HG03103 (cell line): ENCODE measurements around the gene RFLNA.

ENCODE experiments used
- ATAC-seq: cut with Tn5 transposase; IDR thresholded peaks from one replicate; pipeline ENCODE4 v1.9.1; 2021; ENCODE audit warnings: low read depth; ENCODE audit not compliant: unreplicated experiment

RFLNA gene

DNA sequence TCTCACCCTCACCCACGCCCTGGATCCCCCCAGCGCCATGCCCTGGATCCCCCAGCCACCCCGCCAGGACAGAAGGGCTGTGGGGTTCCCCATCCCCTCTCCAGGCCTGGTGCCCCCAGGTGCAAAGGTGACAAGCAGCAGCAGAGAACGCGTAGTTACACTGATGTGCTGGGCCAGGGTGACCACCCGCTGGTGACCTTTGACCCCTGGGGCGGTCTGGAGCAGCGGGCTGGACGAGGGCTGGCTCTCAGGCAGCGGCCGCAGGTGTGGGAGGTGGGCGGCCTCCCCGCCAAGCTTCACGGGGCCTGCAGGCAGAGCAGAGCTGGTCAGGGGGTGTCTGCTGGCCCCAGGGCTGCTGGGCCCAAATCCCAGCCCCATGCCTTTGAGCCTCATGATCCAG is 40.1 kb downstream of the RFLNA start:
- no peak for ATAC-seq

DNA sequence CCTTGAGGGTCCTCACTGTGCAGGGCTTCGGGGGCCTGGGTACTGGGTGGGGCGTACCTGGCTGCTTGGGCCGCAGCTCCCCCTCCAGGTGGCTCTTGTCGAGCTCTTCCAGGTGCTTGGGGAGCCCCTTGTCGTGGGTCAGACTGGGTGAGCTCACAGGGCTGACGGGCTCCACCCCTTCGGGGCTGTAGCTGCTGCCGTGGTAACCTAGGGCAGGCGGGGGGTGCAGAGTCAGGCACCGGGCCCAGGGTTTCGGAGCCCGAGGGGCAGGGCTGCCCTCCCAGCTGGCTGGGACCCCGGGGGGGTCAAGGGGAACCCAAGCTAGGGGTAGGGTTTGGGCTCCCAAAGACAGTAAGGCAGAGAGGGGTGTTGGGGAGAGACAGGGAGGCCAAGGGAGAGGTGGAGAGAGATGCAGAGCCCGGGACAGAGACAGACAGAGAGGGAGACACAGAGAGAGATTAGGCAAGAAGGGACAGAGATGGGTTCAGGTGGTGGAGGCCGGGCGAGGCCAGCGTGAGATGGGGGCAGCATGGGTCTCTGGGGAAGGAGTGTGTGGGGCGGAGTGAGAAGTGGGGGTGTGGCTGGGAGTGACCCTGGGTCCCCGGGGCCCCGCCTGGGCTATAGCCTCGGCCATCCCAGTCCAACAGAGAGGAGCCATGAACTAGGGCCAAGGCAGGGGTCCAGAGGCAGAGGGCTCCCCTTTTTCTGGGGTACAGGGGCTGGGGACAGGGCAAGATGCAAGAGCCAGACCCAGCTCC is 40.7 kb downstream of the RFLNA start:
- ATAC-seq = no peak

DNA sequence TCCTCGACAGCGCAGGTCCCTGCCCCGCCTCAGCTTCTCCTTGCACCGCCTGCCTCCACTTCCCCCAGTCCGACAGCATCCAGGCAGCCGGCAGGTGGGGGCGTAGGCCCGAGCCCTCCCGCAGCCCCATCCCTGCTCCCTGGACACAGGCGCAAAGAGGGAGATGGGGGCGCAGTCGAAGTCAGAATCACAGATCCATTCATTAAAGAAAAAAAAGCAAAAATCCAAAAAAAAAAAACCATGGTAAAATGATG is 41.2 kb downstream of the RFLNA start:
- ATAC-seq = no peak

DNA sequence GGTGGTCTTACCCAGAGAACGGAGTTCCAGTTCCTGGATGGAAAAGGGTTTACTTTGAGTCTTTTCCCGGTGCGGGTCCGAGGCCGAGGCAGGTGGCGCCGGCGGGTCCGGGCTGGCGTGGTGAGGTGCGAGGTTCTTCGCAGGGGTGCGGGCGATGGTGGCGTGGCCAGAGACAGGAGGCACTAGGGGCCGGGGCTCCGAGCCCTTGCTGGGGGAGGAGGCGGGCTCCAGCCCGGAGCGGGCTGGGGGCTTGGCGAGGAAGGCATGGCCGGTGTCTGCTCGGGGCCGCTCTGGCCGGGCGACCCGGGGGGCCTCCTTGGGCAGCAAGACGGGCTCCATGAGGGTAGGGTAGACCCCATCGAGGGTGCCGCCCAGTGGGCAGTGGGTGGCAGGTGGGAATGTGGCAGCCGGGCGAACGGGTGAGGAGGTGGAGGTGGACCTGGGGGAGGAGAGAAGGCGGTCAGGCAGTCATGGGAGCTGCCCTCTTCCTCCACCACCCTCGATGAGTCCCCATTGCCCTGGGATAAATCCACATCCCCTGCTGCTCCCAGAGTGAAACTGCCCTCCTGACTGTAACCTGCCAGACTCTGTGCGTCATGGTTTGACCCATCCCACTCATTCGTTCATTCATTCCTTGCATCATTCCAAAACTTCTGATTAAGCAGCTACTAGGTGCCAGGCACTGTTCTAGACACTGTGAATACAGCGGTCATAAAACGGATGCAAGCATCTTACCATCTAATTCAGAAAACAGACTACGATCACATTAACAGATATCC is 42.0 kb downstream of the RFLNA start:
- ATAC-seq = no peak

DNA sequence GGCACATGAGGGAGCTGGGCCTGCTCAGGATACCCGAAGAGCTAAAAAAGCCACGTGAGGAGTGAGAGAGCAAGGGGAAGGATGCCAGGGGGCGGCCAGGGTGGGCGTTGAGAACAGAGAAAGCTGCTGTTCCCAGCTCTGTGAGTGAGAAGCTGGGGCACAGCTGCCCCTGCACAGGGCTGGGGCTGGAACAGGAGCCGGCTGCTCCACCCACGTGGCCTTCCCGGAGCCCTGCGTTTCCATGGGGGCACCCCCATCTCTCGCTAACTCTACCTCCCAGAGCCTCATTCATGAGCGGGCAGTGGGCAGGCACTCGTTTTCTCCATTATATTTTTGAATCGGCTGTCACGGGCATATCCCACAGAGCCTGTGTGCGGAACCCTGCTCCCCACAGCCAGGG is 42.7 kb downstream of the RFLNA start:
- no peak for ATAC-seq

DNA sequence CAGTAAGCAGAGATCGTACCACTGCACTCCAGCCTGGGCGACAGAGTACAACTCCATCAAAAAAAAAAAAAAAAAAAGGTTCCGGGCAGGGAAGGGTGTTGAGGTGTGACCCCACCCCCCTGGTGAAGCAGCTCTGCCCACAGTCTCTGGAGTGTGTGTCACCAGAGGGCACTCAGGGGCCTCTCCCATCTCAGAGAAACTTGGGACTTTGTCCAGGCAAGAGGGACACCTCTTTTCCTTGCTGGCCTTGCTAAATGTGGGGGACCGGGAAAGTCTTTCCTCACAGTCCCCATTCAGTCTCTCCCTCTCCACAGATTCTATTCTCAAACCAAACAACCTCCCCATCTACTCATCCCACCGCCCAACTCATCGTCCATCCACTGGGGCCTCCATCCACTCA is 43.6 kb downstream of the RFLNA start:
- ATAC-seq = no peak

DNA sequence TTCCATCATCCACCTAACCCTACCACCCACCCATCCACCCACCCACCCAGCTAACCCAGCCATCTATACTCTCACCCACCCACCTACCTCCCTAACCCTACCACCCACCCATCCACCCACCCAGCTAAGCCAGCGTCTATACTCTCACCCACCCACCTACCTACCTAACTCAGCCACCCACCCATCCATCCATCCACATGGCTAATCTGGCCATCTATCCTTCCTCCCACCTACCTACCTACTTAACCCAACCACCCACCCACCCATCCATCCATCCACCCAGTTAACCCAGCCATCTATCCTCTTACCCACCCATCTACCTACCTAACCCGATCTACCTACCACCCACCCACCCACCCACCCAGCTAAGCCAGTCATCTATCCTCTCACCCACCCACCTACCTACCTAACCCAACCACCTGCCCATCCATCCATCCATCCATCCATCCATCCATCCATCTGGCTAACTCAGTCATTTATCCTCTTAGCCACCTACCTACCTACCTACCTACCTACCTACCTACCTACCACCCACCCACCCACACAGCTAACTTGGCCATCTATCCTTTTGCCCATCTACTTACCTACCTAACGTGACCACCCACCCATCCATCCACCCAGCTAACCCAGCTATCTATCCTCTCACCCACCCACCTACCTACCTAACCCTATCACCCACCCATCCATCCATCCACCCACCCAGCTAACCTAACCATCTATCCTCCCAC is 44.1 kb downstream of the RFLNA start:
- no peak for ATAC-seq

DNA sequence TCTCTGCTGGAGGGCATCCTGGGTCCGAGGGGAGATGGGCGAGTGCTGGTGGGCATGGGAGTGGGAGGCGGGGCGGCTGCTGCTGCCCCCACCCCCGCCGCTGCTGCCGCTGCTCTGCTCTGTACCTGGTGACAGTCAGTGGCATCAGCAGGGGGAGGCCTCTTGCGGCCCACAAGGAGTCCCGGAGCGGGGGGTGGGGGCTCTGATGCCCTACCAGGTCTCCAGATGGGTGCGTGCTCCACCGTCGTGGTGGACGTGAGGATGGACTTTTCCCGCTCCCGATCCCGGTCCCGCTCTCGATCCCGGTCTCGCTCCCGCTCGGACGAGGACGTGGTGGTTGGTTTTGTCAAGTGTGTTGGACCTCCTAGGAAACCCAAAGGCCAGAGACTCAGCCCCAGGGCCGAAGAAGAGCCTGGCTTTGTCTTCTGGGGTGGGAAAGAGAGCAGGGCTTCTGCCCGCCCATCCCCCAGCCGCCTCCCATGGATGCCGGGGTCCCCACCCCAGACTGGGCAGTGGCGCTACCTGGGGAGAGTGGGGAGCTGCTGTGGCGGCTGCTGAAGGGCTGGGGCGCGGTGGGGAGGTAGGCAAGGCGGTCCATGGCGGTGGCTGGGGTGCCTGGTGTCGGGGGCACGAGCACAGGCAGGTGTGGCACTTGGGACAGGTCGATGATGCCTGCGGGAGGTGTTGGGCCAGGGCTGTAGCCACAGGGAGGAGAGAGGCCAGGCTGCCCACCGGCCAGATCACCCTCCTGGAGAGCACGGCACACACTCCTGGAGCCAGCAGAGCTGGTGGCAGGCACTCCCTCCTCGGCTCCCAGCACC is 45.4 kb downstream of the RFLNA start:
- no peak for ATAC-seq

DNA sequence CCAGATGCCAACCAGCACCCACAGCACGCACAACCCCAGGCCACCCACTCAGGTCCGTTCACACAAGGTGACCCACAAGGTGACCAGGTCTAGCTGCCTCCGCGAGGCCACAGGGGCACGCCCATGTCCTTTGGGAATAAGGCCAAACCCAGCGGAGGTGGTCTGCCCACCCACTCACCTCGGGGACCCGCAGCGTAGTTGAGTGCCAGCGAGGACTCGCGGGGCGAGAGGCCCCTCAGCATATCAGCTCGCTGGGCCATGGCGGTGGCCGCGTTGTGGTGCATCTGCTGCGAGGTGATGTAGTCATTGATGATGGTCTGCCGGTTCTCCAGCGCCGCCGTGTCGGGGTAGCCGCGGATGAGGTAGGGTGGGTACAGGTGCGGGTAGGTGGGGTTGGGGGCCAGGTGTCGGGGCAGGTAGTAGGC is 46.8 kb downstream of the RFLNA start:
- ATAC-seq = no peak

DNA sequence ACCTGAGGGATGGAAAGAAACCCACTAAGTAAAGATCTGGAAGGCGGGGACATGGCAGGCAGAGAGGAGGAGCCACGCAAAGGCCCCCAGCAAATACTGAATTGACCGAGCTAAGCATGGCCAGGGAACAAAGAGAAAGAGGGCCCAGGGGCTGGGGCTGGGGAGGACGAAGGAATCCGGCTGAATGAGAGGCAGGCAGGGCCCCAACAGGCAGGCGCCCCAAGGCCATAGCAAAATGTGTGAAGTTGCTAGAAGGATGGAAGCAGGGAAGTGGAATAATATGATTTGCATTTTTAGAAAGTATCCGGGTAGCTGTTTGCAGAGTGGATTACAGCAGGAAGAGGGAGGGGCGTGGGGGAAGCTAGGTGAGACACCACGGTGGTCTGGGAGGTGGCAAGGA is 49.1 kb downstream of the RFLNA start:
- ATAC-seq = no peak

DNA sequence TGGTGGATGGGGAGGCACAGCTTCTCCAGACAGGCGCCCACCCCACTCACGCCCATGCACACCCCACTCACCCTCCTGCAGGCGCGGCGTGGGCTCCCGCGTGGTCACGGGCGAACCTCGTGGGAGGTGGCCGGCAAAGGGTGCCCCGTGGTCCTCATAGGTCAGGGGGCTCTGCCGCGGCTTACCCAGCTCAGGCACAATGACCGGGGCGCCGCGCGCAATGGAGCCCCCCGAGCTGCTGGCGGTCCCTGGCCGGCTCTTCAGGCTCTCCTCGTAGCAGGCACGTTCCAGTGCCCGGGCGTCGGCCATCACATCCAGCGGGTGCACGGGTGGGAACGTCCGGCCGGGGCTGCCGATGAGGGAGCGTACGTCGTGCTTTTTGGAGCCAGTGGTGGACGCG is 49.6 kb downstream of the RFLNA start:
- ATAC-seq = no peak

DNA sequence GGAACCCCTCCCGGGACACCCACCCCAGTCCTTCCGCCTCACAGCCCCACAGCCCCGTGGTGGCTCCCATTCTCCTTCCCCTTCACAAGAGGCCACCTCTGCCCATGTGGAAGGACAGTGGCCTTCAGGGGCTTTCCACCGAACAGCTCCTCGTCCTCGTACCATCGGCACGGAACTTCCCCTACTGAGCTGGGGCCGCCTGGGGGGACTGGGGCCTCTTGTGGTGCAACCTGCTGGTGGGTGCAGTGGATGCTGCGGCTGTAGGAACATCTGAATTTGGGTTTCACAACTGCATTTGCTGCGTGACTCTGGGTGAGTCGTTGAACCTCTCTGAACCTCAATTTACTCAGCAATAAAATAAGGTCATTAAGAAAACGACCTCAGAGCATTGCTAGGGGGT is 50.9 kb downstream of the RFLNA start:
- ATAC-seq = no peak

DNA sequence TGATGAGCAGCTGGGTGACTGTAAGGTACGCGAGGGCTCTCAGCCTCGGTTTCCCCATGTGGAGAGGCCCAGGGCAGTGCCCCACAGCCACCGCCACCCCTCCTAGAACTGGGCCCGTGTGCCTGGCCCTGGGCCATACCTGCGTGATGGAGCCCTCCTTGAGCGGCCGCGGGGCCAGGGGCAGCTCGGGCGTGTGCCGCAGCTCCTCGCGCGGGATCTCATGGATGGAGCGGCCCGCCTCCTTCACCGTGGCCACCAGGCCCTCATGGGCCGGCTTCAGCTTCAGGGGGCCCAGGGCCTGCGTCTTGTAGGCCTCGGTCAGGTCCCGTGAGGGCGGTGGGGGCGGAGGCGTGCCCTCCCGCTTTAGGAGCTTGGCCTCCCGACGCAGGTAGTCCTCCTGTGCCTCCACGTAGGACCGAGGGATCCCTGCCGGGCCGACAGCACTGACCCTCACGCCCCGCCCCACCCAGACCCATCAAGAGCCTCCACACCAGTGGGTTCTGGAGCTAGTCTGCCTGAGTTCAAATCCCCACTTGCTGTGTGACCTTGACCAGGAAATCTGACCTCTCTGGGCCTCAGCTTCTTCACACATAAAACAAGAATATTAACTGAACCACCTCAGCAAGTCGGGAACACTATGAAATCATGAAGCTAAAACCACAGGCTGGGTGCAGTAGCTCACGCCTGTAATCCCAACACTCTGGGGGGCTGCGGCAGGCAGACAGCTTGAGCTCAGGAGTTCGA is 51.7 kb downstream of the RFLNA start:
- no peak for ATAC-seq

DNA sequence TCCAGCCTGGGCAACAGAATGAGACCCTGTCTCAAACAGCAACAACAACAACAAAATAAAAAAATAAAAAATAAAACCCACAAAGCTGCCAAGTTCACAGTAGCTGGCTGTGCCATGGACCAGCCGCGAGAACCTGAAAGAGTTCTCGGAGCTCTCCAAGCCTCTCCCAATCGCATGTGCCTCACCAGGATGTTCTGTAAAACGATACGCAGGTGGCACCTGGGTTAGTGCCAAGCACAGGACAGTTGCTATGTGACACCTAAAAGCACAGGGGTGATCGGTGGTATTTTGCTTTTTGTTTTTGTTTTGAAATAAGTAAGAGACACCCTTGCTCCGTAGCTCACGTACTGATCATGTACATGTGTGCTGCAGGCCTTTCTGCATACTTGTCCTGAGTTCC is 52.4 kb downstream of the RFLNA start:
- ATAC-seq = no peak

DNA sequence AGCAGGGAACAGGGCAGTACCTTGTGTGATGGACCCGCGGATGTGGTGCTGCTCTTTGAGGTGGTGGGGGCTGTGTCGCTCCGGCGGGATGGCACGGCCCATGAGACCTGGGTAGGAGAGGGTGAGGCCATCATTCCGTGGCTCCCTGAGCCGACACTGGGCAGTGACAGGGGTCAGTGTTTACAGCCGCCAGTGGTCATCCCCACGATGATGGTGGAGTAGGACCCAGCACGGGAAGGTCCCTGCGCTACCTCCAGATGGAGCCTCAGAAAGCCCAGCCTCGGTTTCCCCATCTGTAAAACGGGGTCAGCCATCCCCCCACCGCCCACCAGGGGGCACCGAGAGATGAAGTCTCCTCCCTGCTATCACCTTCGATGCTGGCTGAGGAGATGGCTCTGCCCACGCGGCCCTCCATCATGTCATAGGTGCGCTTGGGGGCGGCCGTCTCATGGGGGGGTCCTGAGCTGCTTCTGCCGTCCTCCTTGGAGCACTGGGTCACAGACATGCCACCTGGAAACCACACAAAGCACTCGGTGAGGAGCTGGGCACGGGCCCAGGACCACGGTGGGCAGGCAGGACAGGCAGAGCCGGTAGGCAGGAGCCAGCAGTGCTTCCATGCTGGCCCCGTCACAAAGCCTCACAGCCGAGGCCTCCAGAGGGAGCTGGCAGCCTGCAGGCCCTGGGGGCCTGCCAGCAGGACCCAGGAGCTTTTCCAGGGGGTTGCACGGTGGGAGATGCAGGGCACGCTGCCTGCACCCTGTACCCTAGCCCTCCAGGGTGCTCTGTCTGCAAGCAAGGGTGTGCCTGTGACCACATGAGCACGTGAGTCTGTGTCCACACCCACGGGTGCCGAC is 53.1 kb downstream of the RFLNA start:
- no peak for ATAC-seq

DNA sequence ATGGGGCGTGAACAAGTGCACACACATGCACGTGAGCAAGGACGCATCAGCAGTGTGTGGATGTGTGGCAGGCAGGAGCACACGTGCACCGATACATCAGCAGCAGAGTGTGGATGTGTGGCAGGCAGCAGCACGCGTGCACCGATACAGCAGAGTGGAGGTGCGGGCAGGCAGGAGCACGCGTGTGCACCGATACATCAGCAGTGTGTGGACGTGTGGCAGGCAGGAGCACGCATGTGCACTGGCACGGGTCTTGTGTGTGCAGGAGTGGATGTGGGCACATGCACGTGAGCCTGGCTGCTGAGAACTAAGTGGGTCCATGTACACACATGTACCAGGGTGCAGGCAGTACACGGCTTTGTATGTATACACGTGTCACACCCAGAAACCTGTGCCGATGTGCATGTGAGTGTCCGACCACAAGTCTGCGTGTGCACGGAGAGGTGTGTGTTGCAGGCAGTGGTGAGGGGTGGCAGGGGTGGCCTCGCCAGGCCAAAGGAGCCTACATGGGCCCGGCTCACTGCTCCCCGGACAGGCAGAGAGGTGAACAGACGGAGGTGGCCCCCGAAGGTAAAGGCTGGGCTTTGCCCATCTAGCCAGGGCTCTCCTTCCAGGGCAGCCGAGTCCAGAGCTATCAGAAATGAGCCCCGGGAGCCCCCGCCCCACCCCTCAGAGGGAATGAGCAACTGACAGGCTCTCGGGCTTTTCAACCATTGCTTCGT is 53.9 kb downstream of the RFLNA start:
- no peak for ATAC-seq

DNA sequence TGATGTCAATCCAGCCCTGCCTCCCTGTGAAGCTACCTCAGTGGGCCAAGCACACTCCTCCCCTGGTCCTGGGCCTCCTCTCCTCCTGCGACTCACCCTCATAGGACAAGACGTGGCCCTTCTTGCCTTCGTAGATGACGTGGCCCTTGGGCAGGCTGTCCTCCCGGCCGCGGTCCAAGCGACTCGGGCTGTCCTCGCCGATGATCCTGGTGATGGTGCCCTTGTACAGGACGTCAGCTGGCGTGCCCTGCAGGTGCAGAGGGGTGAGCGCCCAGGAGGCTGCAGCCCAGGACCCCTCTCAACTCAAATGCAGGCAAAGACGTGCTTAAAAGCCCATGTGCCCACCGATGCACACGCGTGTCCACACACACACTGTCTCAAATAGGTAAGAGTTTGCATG is 55.6 kb downstream of the RFLNA start:
- no peak for ATAC-seq

DNA sequence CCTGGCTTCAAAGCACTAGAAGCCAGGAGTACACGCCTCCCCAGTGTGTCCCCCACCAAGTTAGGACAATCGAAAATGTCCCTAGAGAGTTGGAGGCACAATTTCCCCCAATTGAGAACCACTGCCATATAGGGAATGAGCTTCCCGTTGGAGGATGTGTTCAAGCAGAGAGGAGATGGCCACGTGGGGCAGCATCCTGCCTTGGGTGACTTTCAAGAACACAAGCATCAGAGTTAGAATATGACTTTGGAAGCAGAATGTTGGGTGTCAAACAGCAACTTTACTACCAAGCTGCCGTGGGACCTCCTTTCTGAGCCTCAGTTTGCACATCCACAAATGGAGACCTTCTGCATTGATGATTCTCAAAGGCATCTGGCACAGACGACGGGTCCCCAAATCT is 56.5 kb downstream of the RFLNA start:
- ATAC-seq = no peak

DNA sequence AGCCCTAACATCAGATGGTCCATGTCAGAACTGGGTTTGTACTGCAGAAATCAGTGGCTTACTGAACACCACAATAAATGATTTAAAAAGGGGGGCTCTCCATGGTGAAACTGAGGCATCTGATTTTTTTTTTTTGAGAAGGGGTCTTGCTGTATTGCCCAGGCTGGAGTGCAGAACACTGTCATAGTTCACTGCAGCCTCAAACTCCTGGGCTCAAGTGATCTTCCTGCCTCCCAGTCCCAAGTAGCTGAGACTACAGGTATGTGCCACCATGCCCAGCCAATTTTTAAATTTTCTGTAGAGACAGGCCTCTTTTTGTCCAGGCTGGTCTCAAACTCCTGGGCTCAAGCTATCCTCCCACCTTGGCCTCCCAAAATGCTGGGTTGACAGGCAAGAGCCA is 57.4 kb downstream of the RFLNA start:
- no peak for ATAC-seq
